ENCODE data around the gene AIPL1. TPM values are rescaled to one million over a fixed set of nuclear protein-coding genes. Genes with fewer than 3 reads are reported as not detected.

AIPL1 gene
- total and polyA plus RNA-seq, 2 experiments from 2014 or later = 0.17 to 0.24 TPM

DNA sequence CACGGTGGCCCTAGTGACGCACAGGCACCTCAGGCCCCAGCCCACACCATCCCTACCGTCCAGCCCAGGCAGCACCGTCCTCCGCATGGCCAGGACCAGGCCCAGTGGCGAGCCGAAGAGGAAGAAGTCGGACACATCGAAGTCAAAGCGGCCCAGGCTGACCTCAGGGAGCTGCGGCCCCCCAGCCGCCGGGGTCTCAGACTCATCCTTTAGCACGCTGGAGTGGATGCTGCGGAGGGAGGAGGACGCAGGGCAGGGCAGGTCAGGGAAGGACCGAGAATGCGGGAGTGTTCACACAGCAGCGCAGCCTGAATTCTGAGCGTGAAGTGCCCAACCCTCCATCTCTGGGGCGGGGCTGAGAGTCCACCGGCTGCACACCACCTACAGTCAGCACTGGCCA lies 39.5 kb upstream of the AIPL1 start:
- ATAC-seq (no peak), DNase-seq (ENCODE audit: low spot score) (no peak)
- H3K4me1 Mint-ChIP-seq = peaks cover 28% of the 10 kb centered on the region
- no peaks in the 10 kb centered on the region for H3F3A ChIP-seq (replicated peaks; ENCODE audit: low read depth)
- H3K27me3 Mint-ChIP-seq (ENCODE audit: insufficient read depth, low read depth, poor library complexity) = peaks cover 13% of the 10 kb centered on the region
- H3K4me2 ChIP-seq = no peak overlapping the region
- H3K27ac Mint-ChIP-seq = no peak overlapping the region
- no peaks in the 10 kb centered on the region for H3K79me2 ChIP-seq (replicated peaks; ENCODE audit: insufficient read depth)
- H3K36me3 Mint-ChIP-seq (ENCODE audit: low read depth) = no peaks in the 10 kb centered on the region
- H2AFZ ChIP-seq = no peak overlapping the region
- H3K4me3 Mint-ChIP-seq = no peak overlapping the region
- no peaks in the 10 kb centered on the region for H3K9me2 ChIP-seq (ENCODE audit: insufficient read depth)
- H3K27me3 ChIP-seq (ENCODE audit: insufficient read depth) = no peaks in the 10 kb centered on the region
- no peaks in the 10 kb centered on the region for H3K36me3 ChIP-seq (ENCODE audit: insufficient read depth)
- TF ChIP-seq, protein P1, sequence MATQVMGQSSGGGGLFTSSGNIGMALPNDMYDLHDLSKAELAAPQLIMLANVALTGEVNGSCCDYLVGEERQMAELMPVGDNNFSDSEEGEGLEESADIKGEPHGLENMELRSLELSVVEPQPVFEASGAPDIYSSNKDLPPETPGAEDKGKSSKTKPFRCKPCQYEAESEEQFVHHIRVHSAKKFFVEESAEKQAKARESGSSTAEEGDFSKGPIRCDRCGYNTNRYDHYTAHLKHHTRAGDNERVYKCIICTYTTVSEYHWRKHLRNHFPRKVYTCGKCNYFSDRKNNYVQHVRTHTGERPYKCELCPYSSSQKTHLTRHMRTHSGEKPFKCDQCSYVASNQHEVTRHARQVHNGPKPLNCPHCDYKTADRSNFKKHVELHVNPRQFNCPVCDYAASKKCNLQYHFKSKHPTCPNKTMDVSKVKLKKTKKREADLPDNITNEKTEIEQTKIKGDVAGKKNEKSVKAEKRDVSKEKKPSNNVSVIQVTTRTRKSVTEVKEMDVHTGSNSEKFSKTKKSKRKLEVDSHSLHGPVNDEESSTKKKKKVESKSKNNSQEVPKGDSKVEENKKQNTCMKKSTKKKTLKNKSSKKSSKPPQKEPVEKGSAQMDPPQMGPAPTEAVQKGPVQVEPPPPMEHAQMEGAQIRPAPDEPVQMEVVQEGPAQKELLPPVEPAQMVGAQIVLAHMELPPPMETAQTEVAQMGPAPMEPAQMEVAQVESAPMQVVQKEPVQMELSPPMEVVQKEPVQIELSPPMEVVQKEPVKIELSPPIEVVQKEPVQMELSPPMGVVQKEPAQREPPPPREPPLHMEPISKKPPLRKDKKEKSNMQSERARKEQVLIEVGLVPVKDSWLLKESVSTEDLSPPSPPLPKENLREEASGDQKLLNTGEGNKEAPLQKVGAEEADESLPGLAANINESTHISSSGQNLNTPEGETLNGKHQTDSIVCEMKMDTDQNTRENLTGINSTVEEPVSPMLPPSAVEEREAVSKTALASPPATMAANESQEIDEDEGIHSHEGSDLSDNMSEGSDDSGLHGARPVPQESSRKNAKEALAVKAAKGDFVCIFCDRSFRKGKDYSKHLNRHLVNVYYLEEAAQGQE (IDR thresholded peaks at IDR 0.05; ENCODE audit: unreplicated experiment) = no peak
- TF ChIP-seq CREB1 (CRISPR knock-in tag; IDR thresholded peaks at IDR 0.05; ENCODE audit: low read depth) (no peak), ETS1 (IDR thresholded peaks at IDR 0.05) (no peak), ZNF114 (CRISPR knock-in tag; IDR thresholded peaks at IDR 0.05) (no peak), ZNF462 (CRISPR knock-in tag; IDR thresholded peaks at IDR 0.05) (no peak), STAT1 (IDR thresholded peaks at IDR 0.05; ENCODE audit: unreplicated experiment) (no peak), JUNB (IDR thresholded peaks at IDR 0.05; ENCODE audit: unreplicated experiment) (no peak), EZH2phosphoT487 (IDR thresholded peaks at IDR 0.05; ENCODE audit: unreplicated experiment) (no peak), POLR2AphosphoS5 (IDR thresholded peaks at IDR 0.05; ENCODE audit: low read depth) (no peak), ZNF331 (CRISPR knock-in tag; IDR thresholded peaks at IDR 0.05; ENCODE audit: low read depth) (no peak), EZH2 (IDR thresholded peaks at IDR 0.05; ENCODE audit: low read depth, unreplicated experiment) (no peak), NANOG (IDR thresholded peaks at IDR 0.05; ENCODE audit: borderline replicate concordance) (no peak)
- TF ChIP-seq, protein P2, sequence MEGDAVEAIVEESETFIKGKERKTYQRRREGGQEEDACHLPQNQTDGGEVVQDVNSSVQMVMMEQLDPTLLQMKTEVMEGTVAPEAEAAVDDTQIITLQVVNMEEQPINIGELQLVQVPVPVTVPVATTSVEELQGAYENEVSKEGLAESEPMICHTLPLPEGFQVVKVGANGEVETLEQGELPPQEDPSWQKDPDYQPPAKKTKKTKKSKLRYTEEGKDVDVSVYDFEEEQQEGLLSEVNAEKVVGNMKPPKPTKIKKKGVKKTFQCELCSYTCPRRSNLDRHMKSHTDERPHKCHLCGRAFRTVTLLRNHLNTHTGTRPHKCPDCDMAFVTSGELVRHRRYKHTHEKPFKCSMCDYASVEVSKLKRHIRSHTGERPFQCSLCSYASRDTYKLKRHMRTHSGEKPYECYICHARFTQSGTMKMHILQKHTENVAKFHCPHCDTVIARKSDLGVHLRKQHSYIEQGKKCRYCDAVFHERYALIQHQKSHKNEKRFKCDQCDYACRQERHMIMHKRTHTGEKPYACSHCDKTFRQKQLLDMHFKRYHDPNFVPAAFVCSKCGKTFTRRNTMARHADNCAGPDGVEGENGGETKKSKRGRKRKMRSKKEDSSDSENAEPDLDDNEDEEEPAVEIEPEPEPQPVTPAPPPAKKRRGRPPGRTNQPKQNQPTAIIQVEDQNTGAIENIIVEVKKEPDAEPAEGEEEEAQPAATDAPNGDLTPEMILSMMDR (conservative IDR thresholded peaks at IDR 0.05; ENCODE audit: low read depth in 2 of 2) = no peak
- H4K20me1 ChIP-seq (replicated peaks; ENCODE audit: insufficient read depth) = no peaks in the 10 kb centered on the region
- no peaks in the 10 kb centered on the region for H3K4me1 ChIP-seq (ENCODE audit: insufficient read depth)
- H3K9me3 Mint-ChIP-seq = no peaks in the 10 kb centered on the region; the same call in 2 of the 3 replicates
- no peak overlapping the region for H3K4me3 ChIP-seq
- H3K27ac ChIP-seq (ENCODE audit: low read depth) = no peak overlapping the region
